Fibroblast of lung (primary cell): Measurements from ENCODE around the gene LATS1. TPM values are rescaled to one million over a fixed set of nuclear protein-coding genes. Genes with fewer than 3 reads are reported as not detected.
A peak's percentile ranks its signal among the peaks of the same experiment; 100 is the strongest.

Experiments used
- DNase-seq, 2 donors: peaks; one replicate each; pipeline versions ENCODE4 v3.0.0 to v3.0.0-alpha.2; 2010; ENCODE audit warnings: low read depth in 2 of 2
- H2AFZ ChIP-seq: 2 replicates; pipeline ENCODE4 v1.5.1; 2012; ENCODE audit warnings: low read length, control low read depth, inconsistent platforms
- H3K27ac ChIP-seq: 2 replicates; pipeline ENCODE4 v1.5.1; 2011; ENCODE audit warnings: low read length, control low read depth; ENCODE audit not compliant: insufficient read depth
- H3K27me3 ChIP-seq: 2 replicates; pipeline ENCODE4 v1.5.1; 2011; ENCODE audit warnings: mild to moderate bottlenecking, low read length; ENCODE audit not compliant: control insufficient read depth, insufficient read depth
- H3K36me3 ChIP-seq: 2 replicates; pipeline ENCODE4 v1.5.1; 2011; ENCODE audit warnings: low read length; ENCODE audit not compliant: control insufficient read depth, insufficient read depth
- H3K4me1 ChIP-seq: 2 replicates; pipeline ENCODE4 v1.5.1; 2011; ENCODE audit warnings: low read length; ENCODE audit not compliant: control insufficient read depth, insufficient read depth; ENCODE audit errors: extremely low read depth
- H3K4me2 ChIP-seq: 2 replicates; pipeline ENCODE4 v1.5.1; 2011; ENCODE audit warnings: low read length, control low read depth; ENCODE audit not compliant: insufficient read depth; ENCODE audit errors: extremely low read depth
- H3K4me3 ChIP-seq, 4 experiments: fragments of 200-600 bp in 1 of 4; sonication (generic) in 1 of 4; replicated peaks in 1 of 4; 2 replicates each; pipeline ENCODE4 v1.5.1; 2011 to 2016; ENCODE audit warnings: low read length in 4 of 4, low read depth in 3 of 4, mild to moderate bottlenecking in 3 of 4, control low read depth in 2 of 4, inconsistent platforms in 1 of 4, mixed read lengths in 1 of 4; ENCODE audit not compliant: insufficient read depth in 1 of 4; ENCODE audit errors: control extremely low read depth in 1 of 4
- H3K79me2 ChIP-seq: 2 replicates; pipeline ENCODE4 v1.5.1; 2012; ENCODE audit warnings: mild to moderate bottlenecking, low read length, inconsistent platforms; ENCODE audit not compliant: control insufficient read depth, insufficient read depth
- H3K9ac ChIP-seq: 2 replicates; pipeline ENCODE4 v1.5.1; 2011; ENCODE audit warnings: mild to moderate bottlenecking, low read length, control low read depth; ENCODE audit not compliant: insufficient read depth
- H3K9me3 ChIP-seq: 2 replicates; pipeline ENCODE4 v1.5.1; 2012; ENCODE audit warnings: low read depth, low read length; ENCODE audit not compliant: control insufficient read depth, insufficient read depth
- H4K20me1 ChIP-seq: 2 replicates; pipeline ENCODE4 v1.5.1; 2011; ENCODE audit warnings: low read length; ENCODE audit not compliant: control insufficient read depth, insufficient read depth; ENCODE audit errors: extremely low read depth
- EZH2 ChIP-seq: IDR thresholded peaks from 2 replicates; pipeline ENCODE4 v1.5.1; 2012; ENCODE audit warnings: low read length, control low read depth, mild to moderate bottlenecking; ENCODE audit errors: missing control alignments
- polyA plus RNA-seq, 2 donors: library from polyadenylated mRNA; depleted of rRNA in 1 of 2; stranded (reverse) in 1 of 2; unstranded in 1 of 2; fragments of >200 nt; gene quantifications; 2 replicates each; pipeline ENCODE4 v1.2.1, GENCODE V29; 2011 to 2012; ENCODE audit warnings: missing spikeins in 1 of 2
- total RNA-seq: library from RNA; depleted of rRNA; stranded (reverse); fragments of >200 nt; gene quantifications from 2 replicates; pipeline ENCODE4 v1.2.1, GENCODE V29; 2014
- TF ChIP-seq, protein P1 (sequence below), 2 donors: IDR thresholded peaks in 1 of 2; conservative IDR thresholded peaks in 1 of 2; 1 replicate in 1 of 2; 2 replicates in 1 of 2; pipeline ENCODE4 v1.5.1; 2011 to 2012; ENCODE audit warnings: low read length in 2 of 2, control low read depth in 1 of 2, inconsistent platforms in 1 of 2, low read depth in 1 of 2, mild to moderate bottlenecking in 1 of 2

Gene LATS1
- total and polyA plus RNA-seq, 2 donors (not counting 1 experiment from before 2014, with no cell fraction given), result 8.6 to 20.3 TPM

DNA sequence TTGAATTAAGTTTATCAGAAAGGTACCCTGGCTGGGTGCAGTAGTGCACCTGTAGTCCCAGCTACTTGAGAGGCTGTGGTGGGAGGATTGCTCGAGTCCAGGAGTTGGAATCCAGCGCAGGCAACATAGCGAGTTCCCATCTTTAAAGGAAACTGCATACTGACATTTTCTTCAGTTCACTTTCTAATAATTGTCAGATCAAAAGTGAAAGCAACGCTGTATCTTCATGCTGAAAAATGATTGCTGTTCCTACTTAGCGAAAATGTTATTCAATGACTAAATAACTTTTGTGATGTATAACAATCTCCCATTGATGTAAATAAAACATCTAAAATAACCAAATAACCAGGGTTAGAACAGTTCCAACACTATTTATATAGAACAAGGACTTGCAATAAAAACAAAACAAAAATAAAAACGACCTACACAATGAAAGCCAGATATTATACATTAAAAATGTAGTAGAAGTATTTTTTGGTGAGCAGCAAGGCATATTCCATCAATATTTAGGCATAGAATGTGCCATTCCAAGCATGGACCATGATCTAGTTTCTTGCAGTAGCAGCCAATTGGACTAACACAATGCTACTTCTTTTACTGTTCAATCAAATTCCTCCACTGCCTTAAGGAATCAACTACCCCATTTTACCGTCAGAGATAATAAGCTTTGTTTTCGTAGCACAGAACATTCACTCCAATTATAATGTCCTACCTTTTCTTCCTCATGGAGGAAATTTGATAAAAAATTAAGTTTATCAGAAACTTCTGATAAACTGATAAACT is 1.5 kb downstream of the LATS1 start:
- Histone ChIP-seq H3K4me1 (no peaks in the 10 kb centered on the region), H3K4me2 (peak overlapping the region; percentile 87), H3K27ac (peak overlapping the region; percentile 93), H2AFZ (no peak overlapping the region), H3K79me2 (peaks cover 61% of the 10 kb centered on the region), H3K27me3 (no peaks in the 10 kb centered on the region), H4K20me1 (no peaks in the 10 kb centered on the region), H3K36me3 (no peaks in the 10 kb centered on the region), H3K9ac (no peak overlapping the region), H3K4me3 (peak overlapping the region; percentile 44 to 99 (median 86)), H3K9me3 (no peaks in the 10 kb centered on the region)
- TF ChIP-seq, protein P1, sequence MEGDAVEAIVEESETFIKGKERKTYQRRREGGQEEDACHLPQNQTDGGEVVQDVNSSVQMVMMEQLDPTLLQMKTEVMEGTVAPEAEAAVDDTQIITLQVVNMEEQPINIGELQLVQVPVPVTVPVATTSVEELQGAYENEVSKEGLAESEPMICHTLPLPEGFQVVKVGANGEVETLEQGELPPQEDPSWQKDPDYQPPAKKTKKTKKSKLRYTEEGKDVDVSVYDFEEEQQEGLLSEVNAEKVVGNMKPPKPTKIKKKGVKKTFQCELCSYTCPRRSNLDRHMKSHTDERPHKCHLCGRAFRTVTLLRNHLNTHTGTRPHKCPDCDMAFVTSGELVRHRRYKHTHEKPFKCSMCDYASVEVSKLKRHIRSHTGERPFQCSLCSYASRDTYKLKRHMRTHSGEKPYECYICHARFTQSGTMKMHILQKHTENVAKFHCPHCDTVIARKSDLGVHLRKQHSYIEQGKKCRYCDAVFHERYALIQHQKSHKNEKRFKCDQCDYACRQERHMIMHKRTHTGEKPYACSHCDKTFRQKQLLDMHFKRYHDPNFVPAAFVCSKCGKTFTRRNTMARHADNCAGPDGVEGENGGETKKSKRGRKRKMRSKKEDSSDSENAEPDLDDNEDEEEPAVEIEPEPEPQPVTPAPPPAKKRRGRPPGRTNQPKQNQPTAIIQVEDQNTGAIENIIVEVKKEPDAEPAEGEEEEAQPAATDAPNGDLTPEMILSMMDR (conservative IDR thresholded peaks at IDR 0.05 in 1 of 2, IDR thresholded peaks at IDR 0.05 in 1 of 2; ENCODE audit: low read depth in 1 of 2, low read length in 2 of 2), result no peak
- no peak for TF ChIP-seq EZH2
- DNase-seq, result peak in 1 of 2 donors; percentile 39

DNA sequence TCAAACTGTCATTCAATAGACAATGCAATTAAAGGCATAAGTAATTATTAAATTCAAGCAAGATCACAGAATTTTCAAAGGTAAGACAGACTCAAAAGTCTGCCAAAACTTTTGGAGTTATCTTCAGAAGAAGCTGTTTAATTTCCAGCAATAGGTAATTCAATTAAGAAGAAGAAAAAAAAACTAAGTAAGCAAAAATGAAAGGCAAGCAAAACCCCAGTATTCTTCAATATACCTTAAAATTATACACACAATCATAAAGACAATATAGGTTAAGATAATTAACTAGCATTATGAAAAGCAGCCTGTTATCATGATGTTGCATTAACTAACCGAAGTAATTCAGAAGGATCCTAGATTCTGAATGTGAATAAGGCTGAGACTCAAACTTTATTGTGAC is 3.5 kb downstream of the LATS1 start:
- Histone ChIP-seq H3K9me3 (no peaks in the 10 kb centered on the region), H3K4me1 (no peaks in the 10 kb centered on the region), H3K79me2 (peaks cover 75% of the 10 kb centered on the region), H3K27ac (no peak overlapping the region), H3K27me3 (no peaks in the 10 kb centered on the region), H3K4me2 (no peak overlapping the region), H3K9ac (no peak overlapping the region), H2AFZ (no peak overlapping the region), H4K20me1 (no peaks in the 10 kb centered on the region), H3K4me3 (no peak overlapping the region), H3K36me3 (no peaks in the 10 kb centered on the region)
- DNase-seq, result no peak
- TF ChIP-seq, protein P1 (conservative IDR thresholded peaks at IDR 0.05 in 1 of 2, IDR thresholded peaks at IDR 0.05 in 1 of 2; ENCODE audit: low read depth in 1 of 2, low read length in 2 of 2), result no peak
- no peak for TF ChIP-seq EZH2

DNA sequence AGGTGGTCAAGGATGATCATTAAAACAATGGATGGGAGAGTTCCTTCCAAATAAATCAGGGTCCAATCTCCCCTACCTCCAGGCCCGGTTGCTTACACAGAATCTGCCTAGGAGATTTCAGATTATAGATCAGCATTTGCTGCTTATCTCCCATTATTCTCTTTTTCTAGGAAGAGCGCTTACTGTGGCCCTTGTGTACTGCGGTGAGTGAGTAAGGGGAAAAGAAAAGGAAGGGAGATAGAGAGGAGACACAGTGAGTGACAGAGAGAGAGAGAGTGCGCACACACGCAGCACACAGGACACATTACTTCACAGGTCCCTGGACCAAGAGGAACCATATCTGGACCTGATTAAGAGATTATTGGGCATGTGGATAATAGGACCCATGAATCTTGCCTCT is 6.2 kb downstream of the LATS1 start:
- H3K9ac ChIP-seq, result no peak overlapping the region
- H3K4me1 ChIP-seq, result no peaks in the 10 kb centered on the region
- no peak overlapping the region for H3K4me3 ChIP-seq
- no peak overlapping the region for H3K4me2 ChIP-seq
- H3K9me3 ChIP-seq, result no peaks in the 10 kb centered on the region
- no peaks in the 10 kb centered on the region for H4K20me1 ChIP-seq
- H2AFZ ChIP-seq, result no peak overlapping the region
- H3K36me3 ChIP-seq, result no peaks in the 10 kb centered on the region
- peaks cover 86% of the 10 kb centered on the region for H3K79me2 ChIP-seq
- DNase-seq, result no peak
- H3K27ac ChIP-seq, result no peak overlapping the region
- no peak for TF ChIP-seq EZH2
- TF ChIP-seq, protein P1 (conservative IDR thresholded peaks at IDR 0.05 in 1 of 2, IDR thresholded peaks at IDR 0.05 in 1 of 2; ENCODE audit: low read depth in 1 of 2, low read length in 2 of 2), result no peak
- H3K27me3 ChIP-seq, result no peaks in the 10 kb centered on the region
